Activated CD8-positive, alpha-beta T cell treated with anti-CD3 and anti-CD28 coated beads for 36 hours (primary cell): Measurements from ENCODE around the gene CHST9. TPM values are rescaled to one million over a fixed set of nuclear protein-coding genes. Genes with fewer than 3 reads are reported as not detected.
"Not testable (repeated sequence)": the region's sequence is repeated elsewhere in the genome, so short reads cannot be mapped to it uniquely, and the experiment has no call there.

ENCODE experiments used
- ATAC-seq: fragments of 200-7000 bp; cut with Tn5 transposase; one replicate; pipeline ENCODE4 v1.10.0; 2021; ENCODE audit warnings: mild to moderate bottlenecking, moderate library complexity
- CTCF ChIA-PET: fragments of 350-600 bp; sonication (Branson Sonifier 250); formaldehyde crosslinking; loops from one replicate; lab custom pipeline; 2021; ENCODE audit warnings: antibody characterized with exemption; lab: Charles Lee
- POLR2A ChIA-PET: fragments of 350-600 bp; sonication (Branson Sonifier 250); formaldehyde crosslinking; loops from one replicate; lab custom pipeline; 2021; ENCODE audit warnings: antibody characterized with exemption; lab: Charles Lee
- DNase-seq: peaks from one replicate; pipeline ENCODE4 v3.0.0-alpha.2; 2020
- H3K27ac Mint-ChIP-seq: one replicate; pipeline ENCODE4 v1.8.0; 2021; ENCODE audit warnings: mild to moderate bottlenecking, mixed read lengths
- H3K27me3 Mint-ChIP-seq: one replicate; pipeline ENCODE4 v1.8.0; 2021; ENCODE audit warnings: mixed read lengths
- H3K36me3 Mint-ChIP-seq: one replicate; pipeline ENCODE4 v1.8.0; 2021; ENCODE audit warnings: low read depth, mixed read lengths
- H3K4me1 Mint-ChIP-seq: one replicate; pipeline ENCODE4 v1.8.0; 2021; ENCODE audit warnings: low read depth, mixed read lengths
- H3K4me3 Mint-ChIP-seq: one replicate; pipeline ENCODE4 v1.8.0; 2021; ENCODE audit warnings: mild to moderate bottlenecking, moderate library complexity, mixed read lengths
- H3K9me3 Mint-ChIP-seq: one replicate; pipeline ENCODE4 v1.8.0; 2021; ENCODE audit warnings: mixed read lengths
- intact Hi-C: fragments of 100-400 bp; cut with micrococcal nuclease; formaldehyde crosslinking; loops from one replicate; pipeline ENCODE4 v1.10.0; 2022
- total RNA-seq, 2 experiments: library from RNA; stranded (reverse); gene quantifications; one replicate each; pipeline ENCODE4 v1.2.3, GENCODE V29; 2021
- TF ChIP-seq, protein P1 (sequence below): fragments of 200-600 bp; IDR thresholded peaks from one replicate; pipeline ENCODE4 v1.8.0; 2022; ENCODE audit warnings: antibody characterized with exemption, mild to moderate bottlenecking

Gene CHST9, protein sequence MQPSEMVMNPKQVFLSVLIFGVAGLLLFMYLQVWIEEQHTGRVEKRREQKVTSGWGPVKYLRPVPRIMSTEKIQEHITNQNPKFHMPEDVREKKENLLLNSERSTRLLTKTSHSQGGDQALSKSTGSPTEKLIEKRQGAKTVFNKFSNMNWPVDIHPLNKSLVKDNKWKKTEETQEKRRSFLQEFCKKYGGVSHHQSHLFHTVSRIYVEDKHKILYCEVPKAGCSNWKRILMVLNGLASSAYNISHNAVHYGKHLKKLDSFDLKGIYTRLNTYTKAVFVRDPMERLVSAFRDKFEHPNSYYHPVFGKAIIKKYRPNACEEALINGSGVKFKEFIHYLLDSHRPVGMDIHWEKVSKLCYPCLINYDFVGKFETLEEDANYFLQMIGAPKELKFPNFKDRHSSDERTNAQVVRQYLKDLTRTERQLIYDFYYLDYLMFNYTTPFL
- not detected for total RNA-seq

DNA sequence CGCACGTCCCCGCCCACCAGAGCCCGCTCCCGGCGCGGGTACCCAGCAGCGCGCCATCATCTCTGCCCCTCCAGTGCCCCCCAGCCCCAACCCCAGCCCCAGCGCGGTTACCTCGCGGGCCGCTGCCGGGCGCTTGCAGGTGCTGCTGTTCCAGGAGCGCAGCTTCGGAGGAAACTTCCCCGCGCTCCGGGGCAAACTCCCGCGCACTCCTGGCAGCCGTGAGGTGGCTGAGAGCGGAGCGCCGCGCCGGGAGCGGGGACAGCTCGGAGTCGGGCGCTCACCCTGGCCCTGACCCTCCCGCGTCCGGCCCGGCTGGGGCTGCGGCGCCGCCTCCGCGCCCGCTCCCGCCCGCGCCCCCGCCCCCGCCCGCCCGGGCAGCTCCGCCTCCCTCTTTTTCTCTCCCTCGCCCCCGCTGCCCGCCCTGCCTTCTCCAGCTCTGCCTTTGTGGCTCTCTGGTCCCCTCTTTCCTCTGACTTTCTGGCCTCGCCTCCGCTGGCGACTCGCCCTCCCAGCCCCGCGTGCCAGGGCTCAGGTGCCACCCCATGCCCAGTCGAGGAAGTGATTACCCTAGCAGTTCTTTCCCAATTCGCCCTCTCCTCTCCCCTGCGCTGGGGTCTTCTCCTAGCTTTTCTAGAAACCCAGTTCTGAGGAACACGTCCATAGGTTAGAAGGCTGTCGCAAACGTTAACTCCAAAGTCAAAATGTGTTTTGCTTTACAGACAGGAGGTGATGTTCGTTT lies at the start of gene CHST9:
Gene CHST9, minus strand, starts transcription at position 284 of the 739 bp plus-strand sequence. CDS start 42,499 bp downstream, outside the sequence.
- no peak within 1 kb of the TSS for H3K27ac Mint-ChIP-seq
- ChIA-PET POLR2A (no interaction called here), CTCF (no interaction called here)
- TF ChIP-seq, protein P1, sequence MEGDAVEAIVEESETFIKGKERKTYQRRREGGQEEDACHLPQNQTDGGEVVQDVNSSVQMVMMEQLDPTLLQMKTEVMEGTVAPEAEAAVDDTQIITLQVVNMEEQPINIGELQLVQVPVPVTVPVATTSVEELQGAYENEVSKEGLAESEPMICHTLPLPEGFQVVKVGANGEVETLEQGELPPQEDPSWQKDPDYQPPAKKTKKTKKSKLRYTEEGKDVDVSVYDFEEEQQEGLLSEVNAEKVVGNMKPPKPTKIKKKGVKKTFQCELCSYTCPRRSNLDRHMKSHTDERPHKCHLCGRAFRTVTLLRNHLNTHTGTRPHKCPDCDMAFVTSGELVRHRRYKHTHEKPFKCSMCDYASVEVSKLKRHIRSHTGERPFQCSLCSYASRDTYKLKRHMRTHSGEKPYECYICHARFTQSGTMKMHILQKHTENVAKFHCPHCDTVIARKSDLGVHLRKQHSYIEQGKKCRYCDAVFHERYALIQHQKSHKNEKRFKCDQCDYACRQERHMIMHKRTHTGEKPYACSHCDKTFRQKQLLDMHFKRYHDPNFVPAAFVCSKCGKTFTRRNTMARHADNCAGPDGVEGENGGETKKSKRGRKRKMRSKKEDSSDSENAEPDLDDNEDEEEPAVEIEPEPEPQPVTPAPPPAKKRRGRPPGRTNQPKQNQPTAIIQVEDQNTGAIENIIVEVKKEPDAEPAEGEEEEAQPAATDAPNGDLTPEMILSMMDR, result no peak
- peaks cover 2% of the 10 kb centered on the region for H3K36me3 Mint-ChIP-seq
- no peak within 1 kb of the TSS for H3K4me3 Mint-ChIP-seq
- H3K4me1 Mint-ChIP-seq, result no peaks in the 10 kb centered on the region
- DNase-seq (no peak), ATAC-seq (no peak)
- H3K9me3 Mint-ChIP-seq, result no peaks in the 10 kb centered on the region
- intact Hi-C loops, result no loop called here
- H3K27me3 Mint-ChIP-seq, result peaks cover 22% of the 10 kb centered on the region

DNA sequence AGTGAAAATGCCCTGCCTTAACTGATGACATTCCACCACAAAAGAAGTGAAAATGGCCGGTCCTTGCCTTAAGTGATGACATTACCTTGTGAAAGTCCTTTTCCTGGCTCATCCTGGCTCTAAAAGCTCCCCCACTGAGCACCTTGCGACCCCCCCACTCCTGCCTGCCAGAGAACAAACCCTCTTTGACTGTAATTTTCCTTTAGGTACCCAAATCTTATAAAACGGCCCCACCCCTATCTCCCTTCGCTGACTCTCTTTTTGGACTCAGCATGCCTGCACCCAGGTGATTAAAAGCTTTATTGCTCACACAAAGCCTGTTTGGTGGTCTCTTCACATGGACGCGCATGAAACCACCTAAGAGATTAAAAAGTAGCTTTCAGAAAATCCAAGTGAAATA lies 47.2 kb upstream of the CHST9 start:
- CTCF ChIA-PET, H3K36me3 Mint-ChIP-seq, ATAC-seq, H3K4me3 Mint-ChIP-seq, H3K4me1 Mint-ChIP-seq, H3K27ac Mint-ChIP-seq, H3K9me3 Mint-ChIP-seq, H3K27me3 Mint-ChIP-seq, DNase-seq, intact Hi-C loops, POLR2A ChIA-PET: not testable (repeated sequence)

- ATAC-seq, H3K27me3 Mint-ChIP-seq, H3K4me3 Mint-ChIP-seq, H3K9me3 Mint-ChIP-seq, CTCF ChIA-PET, intact Hi-C loops, H3K4me1 Mint-ChIP-seq, POLR2A ChIA-PET, H3K36me3 Mint-ChIP-seq, H3K27ac Mint-ChIP-seq, DNase-seq: not testable (repeated sequence)
These were observed 46.6 kb upstream of the CHST9 start for GRCh38 chr18:27231671-27232070.

- POLR2A ChIA-PET, CTCF ChIA-PET, H3K27ac Mint-ChIP-seq, ATAC-seq, intact Hi-C loops, DNase-seq, H3K36me3 Mint-ChIP-seq, H3K9me3 Mint-ChIP-seq, H3K4me1 Mint-ChIP-seq, H3K4me3 Mint-ChIP-seq, H3K27me3 Mint-ChIP-seq: not testable (repeated sequence)
These were observed 46.1 kb upstream of the CHST9 start for GRCh38 chr18:27231221-27231620.

DNA sequence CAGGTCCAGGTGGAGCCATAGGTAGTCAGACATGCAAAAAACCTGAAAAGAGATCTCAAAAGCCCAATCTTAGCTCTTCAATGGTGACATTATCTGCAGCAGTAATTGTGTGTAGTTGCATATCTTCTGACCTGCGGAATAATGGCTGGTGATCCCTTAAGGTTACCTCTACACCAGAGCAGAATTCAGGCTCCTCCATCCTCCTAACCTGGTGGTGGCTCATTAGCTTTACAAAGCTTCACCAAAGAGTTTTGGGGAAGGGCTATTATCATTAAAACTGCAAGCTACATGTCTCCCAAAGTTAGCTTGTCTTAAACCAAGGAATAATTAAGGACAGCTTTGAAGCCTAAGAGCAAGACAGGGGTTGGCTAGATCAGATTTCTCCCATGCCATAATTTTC lies 42.6 kb upstream of the CHST9 start:
- ChIA-PET POLR2A (no interaction called here), CTCF (no interaction called here)
- no peaks in the 10 kb centered on the region for H3K27me3 Mint-ChIP-seq
- H3K4me3 Mint-ChIP-seq, result no peak overlapping the region
- intact Hi-C loops, result no loop called here
- H3K36me3 Mint-ChIP-seq, result no peaks in the 10 kb centered on the region
- DNase-seq, result no peak
- peaks cover 10% of the 10 kb centered on the region for H3K9me3 Mint-ChIP-seq
- no peak overlapping the region for H3K27ac Mint-ChIP-seq
- H3K4me1 Mint-ChIP-seq, result no peaks in the 10 kb centered on the region
- TF ChIP-seq, protein P1, result no peak
- no peak for ATAC-seq

GRCh38 chr18:27226556-27227075 lies 41.5 kb upstream of the CHST9 start:
- ATAC-seq, result no peak
- intact Hi-C loops, result no loop called here
- H3K36me3 Mint-ChIP-seq, result no peaks in the 10 kb centered on the region

More at GRCh38 chr18:27226556-27227075, 41.5 kb upstream of the CHST9 start:
- no peak overlapping the region for H3K4me3 Mint-ChIP-seq
- peaks cover 10% of the 10 kb centered on the region for H3K9me3 Mint-ChIP-seq
- CTCF ChIA-PET, result no interaction called here
- DNase-seq, result no peak
- H3K27me3 Mint-ChIP-seq, result no peaks in the 10 kb centered on the region
- no peaks in the 10 kb centered on the region for H3K4me1 Mint-ChIP-seq
- POLR2A ChIA-PET, result no interaction called here
- TF ChIP-seq, protein P1, result no peak
- no peak overlapping the region for H3K27ac Mint-ChIP-seq
